ENCODE results near the gene DOCK11. TPM values are rescaled to one million over a fixed set of nuclear protein-coding genes. Genes with fewer than 3 reads are reported as not detected.

Gene DOCK11
- total and polyA plus RNA-seq, 3 experiments from 2014 or later: 37.8 to 50.1 (median 49.4) TPM

- H3K27me3 ChIP-seq (ENCODE audit: insufficient read depth, low read length, poor library complexity, severe bottlenecking): no peaks in the 10 kb centered on the region
- no peak for DNase-seq
- peak overlapping the region in 6 of 8 donors; percentile 9 to 77 (median 44) for H3K27ac Mint-ChIP-seq
- peaks cover 0 to 2% (median 0%) of the 10 kb centered on the region in 5 donors for H3K9me3 Mint-ChIP-seq
- H3K27ac ChIP-seq (ENCODE audit: low read depth, low read length): no peak overlapping the region
- no peaks in the 10 kb centered on the region for H3K27me3 Mint-ChIP-seq
- peaks cover 0 to 1% (median 0%) of the 10 kb centered on the region in 3 donors for H3K4me1 Mint-ChIP-seq
- H3K9me3 ChIP-seq (ENCODE audit: low read length): no peaks in the 10 kb centered on the region
- H3K4me3 ChIP-seq (ENCODE audit: low read length): no peak overlapping the region
- ChIA-PET CTCF (no interaction called here), POLR2A (no interaction called here)
- no peak overlapping the region for H3K4me3 Mint-ChIP-seq
- peaks cover 27% of the 10 kb centered on the region for H3K36me3 ChIP-seq (ENCODE audit: insufficient read depth, low read length)
- no peaks in the 10 kb centered on the region for H3K4me1 ChIP-seq (ENCODE audit: insufficient read depth, low read length)
- peaks cover 0 to 82% (median 0%) of the 10 kb centered on the region in 3 donors for H3K36me3 Mint-ChIP-seq
These were observed 100.0 kb downstream of the DOCK11 start for GRCh38 chrX:118595501-118596042.

DNA sequence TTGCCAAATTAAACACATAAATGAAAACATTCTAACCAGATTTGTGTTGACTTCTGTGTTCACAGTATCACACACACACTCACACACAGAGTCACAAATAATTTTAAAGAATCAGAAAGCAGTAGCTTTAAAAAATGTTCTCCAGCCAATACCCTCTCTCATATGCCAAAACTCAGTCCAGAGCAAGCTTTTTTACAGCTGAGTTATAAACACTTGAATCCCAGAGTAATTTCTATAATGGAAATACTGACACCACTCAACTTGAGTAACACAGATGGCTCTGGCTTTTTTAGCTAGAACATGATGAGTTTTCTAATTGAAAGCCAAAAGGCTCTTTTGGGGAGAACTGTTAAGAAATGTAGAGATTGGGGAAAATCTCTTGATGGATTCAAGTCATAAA lies 100.8 kb downstream of the DOCK11 start:
- no peak overlapping the region for H3K27ac ChIP-seq (ENCODE audit: low read depth, low read length)
- Mint-ChIP-seq H3K4me3 (no peak overlapping the region), H3K27me3 (no peaks in the 10 kb centered on the region), H3K4me1 (peaks cover 0 to 4% (median 0%) of the 10 kb centered on the region in 3 donors), H3K9me3 (peaks cover 0 to 2% (median 0%) of the 10 kb centered on the region in 5 donors), H3K27ac (peak overlapping the region in 2 of 8 donors; percentile 19 to 34), H3K36me3 (peaks cover 0 to 78% (median 0%) of the 10 kb centered on the region in 3 donors)
- peaks cover 27% of the 10 kb centered on the region for H3K36me3 ChIP-seq (ENCODE audit: insufficient read depth, low read length)
- no peaks in the 10 kb centered on the region for H3K27me3 ChIP-seq (ENCODE audit: insufficient read depth, low read length, poor library complexity, severe bottlenecking)
- no peak overlapping the region for H3K4me3 ChIP-seq (ENCODE audit: low read length)
- DNase-seq: no peak
- ChIA-PET POLR2A (no interaction called here), CTCF (no interaction called here)
- H3K9me3 ChIP-seq (ENCODE audit: low read length): no peaks in the 10 kb centered on the region
- no peaks in the 10 kb centered on the region for H3K4me1 ChIP-seq (ENCODE audit: insufficient read depth, low read length)

DNA sequence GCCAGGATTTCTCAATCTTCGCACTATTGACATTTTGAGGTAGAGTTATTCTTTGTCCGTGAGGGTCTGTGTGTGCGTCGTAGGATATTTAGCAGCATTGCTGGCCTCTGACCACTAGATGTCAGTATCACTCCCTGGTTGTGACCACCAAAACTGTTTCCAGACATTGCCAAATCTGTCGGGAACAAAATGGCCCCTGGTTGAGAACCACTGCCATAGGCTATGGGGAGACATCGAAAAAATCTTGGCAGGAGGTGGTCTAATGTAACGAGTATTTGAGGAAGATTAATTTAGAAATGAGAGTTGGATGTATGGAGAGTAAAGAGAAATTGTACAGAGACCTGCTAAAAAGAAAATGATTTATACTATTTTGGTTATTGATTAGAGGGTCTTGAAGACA lies 108.4 kb downstream of the DOCK11 start:
- CTCF ChIA-PET: interaction anchor here (1.5 kb wide), 1 partner anchor 41 kb away, joined by 3 read pairs; no protein-coding TSS in a partner anchor

DNA sequence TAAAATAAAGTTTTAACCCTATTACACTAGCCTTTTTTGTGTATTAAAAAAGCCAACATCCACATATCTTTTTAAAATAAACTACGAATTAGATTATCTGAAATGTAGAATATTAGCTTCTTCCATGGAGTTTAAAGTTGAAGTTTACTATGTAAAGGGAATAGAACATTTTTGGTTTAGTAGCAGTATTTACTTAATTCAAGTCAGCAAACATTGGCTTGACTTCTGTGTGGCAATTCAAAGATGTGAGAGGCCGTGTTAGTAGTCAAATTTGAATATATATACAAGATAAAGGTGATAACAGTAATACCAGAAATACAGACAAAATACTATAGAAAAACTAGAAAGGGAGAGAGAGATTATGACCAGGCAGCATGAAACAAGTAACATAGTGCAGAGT lies 116.7 kb downstream of the DOCK11 start:
- Histone ChIP-seq H3K9me3 (ENCODE audit: low read length) (no peaks in the 10 kb centered on the region), H3K27me3 (ENCODE audit: insufficient read depth, low read length, poor library complexity, severe bottlenecking) (no peaks in the 10 kb centered on the region), H3K4me3 (ENCODE audit: low read length) (no peak overlapping the region), H3K36me3 (ENCODE audit: insufficient read depth, low read length) (peaks cover 59% of the 10 kb centered on the region), H3K27ac (ENCODE audit: low read depth, low read length) (no peak overlapping the region), H3K4me1 (ENCODE audit: insufficient read depth, low read length) (no peaks in the 10 kb centered on the region)
- no peaks in the 10 kb centered on the region for H3K9me3 Mint-ChIP-seq
- H3K36me3 Mint-ChIP-seq: peaks cover 0 to 88% (median 0%) of the 10 kb centered on the region in 3 donors
- H3K4me3 Mint-ChIP-seq: no peak overlapping the region
- H3K27ac Mint-ChIP-seq: no peak overlapping the region
- H3K27me3 Mint-ChIP-seq: peaks cover 0 to 2% of the 10 kb centered on the region in 2 donors
- POLR2A ChIA-PET: no interaction called here
- H3K4me1 Mint-ChIP-seq: no peaks in the 10 kb centered on the region
- no peak for DNase-seq
- CTCF ChIA-PET: interaction anchor here (1.4 kb wide), 1 partner anchor 11 kb away, joined by 4 read pairs; no protein-coding TSS in a partner anchor

More for the DNA sequence above, 108.4 kb downstream of the DOCK11 start:
- H3K27me3 ChIP-seq (ENCODE audit: insufficient read depth, low read length, poor library complexity, severe bottlenecking): no peaks in the 10 kb centered on the region
- Mint-ChIP-seq H3K27me3 (peaks cover 0 to 2% of the 10 kb centered on the region in 2 donors), H3K4me1 (peaks cover 11 to 23% (median 23%) of the 10 kb centered on the region in 3 donors), H3K27ac (peak overlapping the region in 6 of 8 donors; percentile 25 to 81 (median 60)), H3K36me3 (peaks cover 0 to 65% (median 4%) of the 10 kb centered on the region in 3 donors), H3K9me3 (no peaks in the 10 kb centered on the region), H3K4me3 (peak overlapping the region in 2 of 7 donors; percentile 32 to 38)
- DNase-seq: peak; percentile 1 to 50 (median 24)
- no peak overlapping the region for H3K4me3 ChIP-seq (ENCODE audit: low read length)
- POLR2A ChIA-PET: no interaction called here
- H3K4me1 ChIP-seq (ENCODE audit: insufficient read depth, low read length): peaks cover 7% of the 10 kb centered on the region
- peaks cover 20% of the 10 kb centered on the region for H3K36me3 ChIP-seq (ENCODE audit: insufficient read depth, low read length)
- H3K27ac ChIP-seq (ENCODE audit: low read depth, low read length): no peak overlapping the region
- H3K9me3 ChIP-seq (ENCODE audit: low read length): no peaks in the 10 kb centered on the region

- peaks cover 42% of the 10 kb centered on the region for H3K36me3 ChIP-seq (ENCODE audit: insufficient read depth, low read length)
- H3K9me3 ChIP-seq (ENCODE audit: low read length): no peaks in the 10 kb centered on the region
- no peaks in the 10 kb centered on the region for H3K27me3 ChIP-seq (ENCODE audit: insufficient read depth, low read length, poor library complexity, severe bottlenecking)
- peaks cover 0 to 75% (median 0%) of the 10 kb centered on the region in 3 donors for H3K36me3 Mint-ChIP-seq
- no peak overlapping the region for H3K4me3 ChIP-seq (ENCODE audit: low read length)
- no peak overlapping the region for H3K4me3 Mint-ChIP-seq
- DNase-seq: no peak
- peak overlapping the region in 1 of 8 donors; percentile 44 for H3K27ac Mint-ChIP-seq
- POLR2A ChIA-PET: no interaction called here
- no peaks in the 10 kb centered on the region for H3K4me1 ChIP-seq (ENCODE audit: insufficient read depth, low read length)
- no peaks in the 10 kb centered on the region for H3K27me3 Mint-ChIP-seq
- no peaks in the 10 kb centered on the region for H3K9me3 Mint-ChIP-seq
- CTCF ChIA-PET: interaction anchor here (0.9 kb wide), 1 partner anchor 8 kb away, joined by 4 read pairs; no protein-coding TSS in a partner anchor
- H3K4me1 Mint-ChIP-seq: no peaks in the 10 kb centered on the region
- H3K27ac ChIP-seq (ENCODE audit: low read depth, low read length): no peak overlapping the region
These were observed 118.5 kb downstream of the DOCK11 start for GRCh38 chrX:118614150-118614549.

- ChIA-PET CTCF (no interaction called here), POLR2A (no interaction called here)
- no peak for DNase-seq
- no peaks in the 10 kb centered on the region for H3K4me1 ChIP-seq (ENCODE audit: insufficient read depth, low read length)
- H3K27me3 ChIP-seq (ENCODE audit: insufficient read depth, low read length, poor library complexity, severe bottlenecking): no peaks in the 10 kb centered on the region
- H3K27ac ChIP-seq (ENCODE audit: low read depth, low read length): no peak overlapping the region
- H3K4me3 Mint-ChIP-seq: no peak overlapping the region
- no peak overlapping the region for H3K27ac Mint-ChIP-seq
- no peaks in the 10 kb centered on the region for H3K27me3 Mint-ChIP-seq
- H3K36me3 ChIP-seq (ENCODE audit: insufficient read depth, low read length): peaks cover 33% of the 10 kb centered on the region
- no peaks in the 10 kb centered on the region for H3K9me3 ChIP-seq (ENCODE audit: low read length)
- H3K4me3 ChIP-seq (ENCODE audit: low read length): no peak overlapping the region
- no peaks in the 10 kb centered on the region for H3K9me3 Mint-ChIP-seq
- no peaks in the 10 kb centered on the region for H3K4me1 Mint-ChIP-seq
- H3K36me3 Mint-ChIP-seq: peaks cover 0 to 69% (median 0%) of the 10 kb centered on the region in 3 donors
These were observed 119.5 kb downstream of the DOCK11 start for GRCh38 chrX:118615141-118615540.

GRCh38 chrX:118621081-118621759 lies 125.6 kb downstream of the DOCK11 start:
- Mint-ChIP-seq H3K4me1 (no peaks in the 10 kb centered on the region), H3K27me3 (no peaks in the 10 kb centered on the region)
- POLR2A ChIA-PET: no interaction called here

DNA sequence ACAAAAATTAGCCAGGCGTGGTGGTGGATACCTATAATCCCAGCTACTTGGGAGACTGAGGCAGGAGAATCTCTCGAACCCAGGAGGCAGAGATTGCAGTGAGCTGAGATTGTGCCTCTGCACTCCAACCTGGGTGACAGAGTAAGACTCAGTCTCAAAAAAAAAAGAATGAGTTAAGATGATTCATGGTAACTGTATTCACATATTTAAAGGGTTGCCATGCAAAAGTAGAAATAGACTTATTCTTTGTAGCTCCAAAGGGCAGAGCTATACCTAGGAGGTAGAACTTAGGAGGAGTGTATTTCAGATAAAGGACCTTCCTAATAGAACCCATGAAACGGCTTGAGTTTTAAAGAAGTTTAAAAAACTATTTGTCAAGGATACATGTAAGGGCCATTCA lies 127.4 kb downstream of the DOCK11 start:
- POLR2A ChIA-PET: no interaction called here
- H3K36me3 ChIP-seq (ENCODE audit: insufficient read depth, low read length): peaks cover 10% of the 10 kb centered on the region

More at GRCh38 chrX:118621081-118621759, 125.6 kb downstream of the DOCK11 start:
- Histone ChIP-seq H3K36me3 (ENCODE audit: insufficient read depth, low read length) (peaks cover 5% of the 10 kb centered on the region), H3K9me3 (ENCODE audit: low read length) (no peaks in the 10 kb centered on the region), H3K27ac (ENCODE audit: low read depth, low read length) (no peak overlapping the region), H3K27me3 (ENCODE audit: insufficient read depth, low read length, poor library complexity, severe bottlenecking) (no peaks in the 10 kb centered on the region), H3K4me1 (ENCODE audit: insufficient read depth, low read length) (no peaks in the 10 kb centered on the region), H3K4me3 (ENCODE audit: low read length) (no peak overlapping the region)
- H3K4me3 Mint-ChIP-seq: no peak overlapping the region
- H3K36me3 Mint-ChIP-seq: peaks cover 0 to 58% (median 2%) of the 10 kb centered on the region in 3 donors
- peak overlapping the region in 1 of 8 donors; percentile 4 for H3K27ac Mint-ChIP-seq
- CTCF ChIA-PET: no interaction called here
- DNase-seq: no peak
- H3K9me3 Mint-ChIP-seq: no peaks in the 10 kb centered on the region

More for the DNA sequence above, 127.4 kb downstream of the DOCK11 start:
- CTCF ChIA-PET: interaction anchor here (1.3 kb wide), 1 partner anchor 9 kb away, joined by 4 read pairs; no protein-coding TSS in a partner anchor
- Mint-ChIP-seq H3K4me3 (no peak overlapping the region), H3K36me3 (peaks cover 0 to 62% (median 2%) of the 10 kb centered on the region in 3 donors), H3K27me3 (no peaks in the 10 kb centered on the region), H3K27ac (no peak overlapping the region), H3K9me3 (no peaks in the 10 kb centered on the region), H3K4me1 (no peaks in the 10 kb centered on the region)
- Histone ChIP-seq H3K27ac (ENCODE audit: low read depth, low read length) (no peak overlapping the region), H3K4me3 (ENCODE audit: low read length) (no peak overlapping the region), H3K9me3 (ENCODE audit: low read length) (no peaks in the 10 kb centered on the region), H3K27me3 (ENCODE audit: insufficient read depth, low read length, poor library complexity, severe bottlenecking) (no peaks in the 10 kb centered on the region), H3K4me1 (ENCODE audit: insufficient read depth, low read length) (no peaks in the 10 kb centered on the region)
- DNase-seq: no peak

Data from CD8-positive, alpha-beta memory T cell (primary cell).